GM23248 (cell line): ENCODE results near the gene SEMA3G.

Experiments used
- EZH2 ChIP-seq: fragments of 200-600 bp; sonication (generic); IDR thresholded peaks from 2 replicates; pipeline ENCODE4 v1.6.1; 2018; ENCODE audit warnings: antibody characterized with exemption, mild to moderate bottlenecking; ENCODE audit not compliant: insufficient read depth, poor library complexity, severe bottlenecking
- EZH2phosphoT487 ChIP-seq: fragments of 200-600 bp; sonication (generic); IDR thresholded peaks from 2 replicates; pipeline ENCODE4 v1.6.1; 2018; ENCODE audit warnings: antibody characterized with exemption, moderate library complexity, mild to moderate bottlenecking, low read depth; ENCODE audit not compliant: insufficient read depth

- no peak for TF ChIP-seq EZH2
- TF ChIP-seq EZH2phosphoT487, result no peak
These were observed 6.6 kb upstream of the SEMA3G start for GRCh38 chr3:52451237-52452083.
